Neural cell (in vitro differentiated cells): Measurements from ENCODE around the gene TTC31. TPM values are rescaled to one million over a fixed set of nuclear protein-coding genes. Genes with fewer than 3 reads are reported as not detected.
"Not testable (repeated sequence)": the region's sequence is repeated elsewhere in the genome, so short reads cannot be mapped to it uniquely, and the experiment has no call there.

ENCODE experiments used
- H2AFZ ChIP-seq: fragments of 200-600, 300-800 bp; sonication (generic), shearing (Covaris generic); 2 replicates; pipeline ENCODE4 v1.6.0; 2014; ENCODE audit warnings: low read depth, mild to moderate bottlenecking, antibody characterized with exemption, low read length, moderate library complexity
- H3F3A ChIP-seq: fragments of 200-600 bp; shearing (Covaris generic); 2 replicates; pipeline ENCODE4 v1.6.1; 2016; ENCODE audit warnings: mild to moderate bottlenecking, moderate library complexity, mixed read lengths, antibody characterized with exemption, low read length; ENCODE audit not compliant: insufficient read depth, poor library complexity, severe bottlenecking
- H3K27ac ChIP-seq: fragments of 200-600, 300-800 bp; sonication (generic), shearing (Covaris generic); 2 replicates; pipeline ENCODE4 v1.5.1; 2014; ENCODE audit warnings: mild to moderate bottlenecking, low read length, moderate library complexity
- H3K27me3 ChIP-seq: fragments of 300-800, 200-600 bp; sonication (generic), shearing (Covaris generic); 2 replicates; pipeline ENCODE4 v1.6.0; 2014; ENCODE audit warnings: mild to moderate bottlenecking, low read depth, low read length, moderate library complexity; ENCODE audit not compliant: insufficient read depth
- H3K36me3 ChIP-seq: fragments of 300-800, 200-600 bp; sonication (generic), shearing (Covaris generic); 2 replicates; pipeline ENCODE4 v1.5.1; 2014; ENCODE audit warnings: mild to moderate bottlenecking, antibody characterized with exemption, low read length, moderate library complexity; ENCODE audit not compliant: insufficient read depth
- H3K4me2 ChIP-seq: fragments of 300-800, 200-600 bp; sonication (generic), shearing (Covaris generic); 2 replicates; pipeline ENCODE4 v1.6.0; 2014; ENCODE audit warnings: mild to moderate bottlenecking, low read length
- H3K4me3 ChIP-seq: fragments of 300-800, 200-600 bp; sonication (generic), shearing (Covaris generic); 2 replicates; pipeline ENCODE4 v1.5.1; 2014; ENCODE audit warnings: mild to moderate bottlenecking, low read length, moderate library complexity
- H3K79me2 ChIP-seq: fragments of 200-600 bp; shearing (Covaris generic); replicated peaks from 2 replicates; pipeline ENCODE4 v1.6.0; 2014; ENCODE audit warnings: mild to moderate bottlenecking, low read length, moderate library complexity; ENCODE audit not compliant: insufficient read depth
- H3K9ac ChIP-seq: fragments of 300-800, 200-600 bp; sonication (generic), shearing (Covaris generic); 2 replicates; pipeline ENCODE4 v1.6.1; 2016; ENCODE audit warnings: mild to moderate bottlenecking, low read length, mixed read lengths
- H3K9me2 ChIP-seq: fragments of 200-600 bp; shearing (Covaris generic); 2 replicates; pipeline ENCODE4 v1.6.1; 2016; ENCODE audit warnings: mild to moderate bottlenecking, low read length, mixed read lengths; ENCODE audit not compliant: insufficient read depth
- H3K9me3 ChIP-seq: fragments of 200-600, 300-800 bp; sonication (generic), shearing (Covaris generic); 2 replicates; pipeline ENCODE4 v1.6.1; 2016; ENCODE audit warnings: mild to moderate bottlenecking, mixed run types, low read length, moderate library complexity, mixed read lengths
- H4K20me1 ChIP-seq: fragments of 200-600 bp; shearing (Covaris generic); 2 replicates; pipeline ENCODE4 v1.6.1; 2016; ENCODE audit warnings: mild to moderate bottlenecking, mixed run types; ENCODE audit not compliant: insufficient read depth
- EP300 ChIP-seq: fragments of 450-650 bp; conservative IDR thresholded peaks from 2 replicates; pipeline ENCODE4 v1.6.1; 2014; ENCODE audit warnings: antibody characterized with exemption, mild to moderate bottlenecking, moderate library complexity; ENCODE audit not compliant: poor library complexity, severe bottlenecking
- EZH2 ChIP-seq: fragments of 200-600, 300-800 bp; shearing (Covaris generic), sonication (generic); IDR thresholded peaks from 2 replicates; pipeline ENCODE4 v1.6.1; 2014; ENCODE audit warnings: antibody characterized with exemption, low read length, borderline replicate concordance, mild to moderate bottlenecking; ENCODE audit not compliant: insufficient read depth, poor library complexity, severe bottlenecking
- MXI1 ChIP-seq: fragments of 450-650 bp; conservative IDR thresholded peaks from 2 replicates; pipeline ENCODE4 v1.6.1; 2014; ENCODE audit warnings: antibody characterized with exemption, mild to moderate bottlenecking; ENCODE audit not compliant: poor library complexity, severe bottlenecking
- POLR2AphosphoS5 ChIP-seq: IDR thresholded peaks from 2 replicates; pipeline ENCODE4 v1.6.1; 2012
- RAD21 ChIP-seq: fragments of 450-650 bp; conservative IDR thresholded peaks from 2 replicates; pipeline ENCODE4 v1.6.1; 2014; ENCODE audit warnings: antibody characterized with exemption, mild to moderate bottlenecking, moderate library complexity
- SMC3 ChIP-seq: fragments of 450-650 bp; conservative IDR thresholded peaks from 2 replicates; pipeline ENCODE4 v1.6.1; 2014; ENCODE audit warnings: antibody characterized with exemption, mild to moderate bottlenecking, moderate library complexity; ENCODE audit not compliant: poor library complexity
- TAF1 ChIP-seq: IDR thresholded peaks from 2 replicates; pipeline ENCODE4 v1.6.1; 2012; ENCODE audit warnings: low read depth
- polyA plus RNA-seq: library from polyadenylated mRNA; depleted of rRNA; stranded (reverse); fragments of >200 nt; gene quantifications from 2 replicates; pipeline ENCODE4 v1.2.3, GENCODE V29; 2014
- TF ChIP-seq, protein P1 (sequence below): IDR thresholded peaks from 2 replicates; pipeline ENCODE4 v1.6.1; 2012; ENCODE audit warnings: borderline replicate concordance
- TF ChIP-seq, protein P2 (sequence below): fragments of 450-650 bp; IDR thresholded peaks from 2 replicates; pipeline ENCODE4 v1.5.1; 2014; ENCODE audit warnings: antibody characterized with exemption, mild to moderate bottlenecking, moderate library complexity; ENCODE audit not compliant: poor library complexity, severe bottlenecking

Gene TTC31
- polyA plus RNA-seq, 1 donor from 2014 or later: 11.0 TPM

DNA sequence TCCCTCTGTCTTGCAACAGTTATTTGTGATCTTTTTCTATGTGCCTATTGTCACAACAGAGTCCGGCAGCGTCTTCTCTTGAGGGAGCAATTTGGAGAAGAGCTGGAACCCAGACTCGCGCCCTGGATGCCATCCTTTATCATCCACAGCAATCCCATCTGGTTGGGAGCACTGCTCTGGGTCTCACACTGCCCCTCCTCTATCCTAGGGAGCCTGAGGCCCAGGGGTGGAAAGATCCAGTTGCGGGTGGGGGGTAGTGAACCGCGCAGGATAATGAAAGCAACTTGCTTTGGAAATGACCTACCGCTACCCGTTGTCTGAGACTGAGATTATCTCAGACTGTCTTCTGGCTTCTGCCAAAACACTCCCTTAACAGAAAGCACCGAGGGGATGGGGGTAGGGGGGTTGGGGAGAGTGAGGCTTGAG, 23.9 kb upstream of the TTC31 start:
- Histone ChIP-seq H3K4me2 (peak overlapping the region; percentile 97), H3K79me2 (peaks cover 12% of the 10 kb centered on the region), H3K4me3 (peak overlapping the region; percentile 99), H3K9ac (peak overlapping the region; percentile 91), H4K20me1 (no peaks in the 10 kb centered on the region), H3K27ac (peak overlapping the region; percentile 81), H2AFZ (no peak overlapping the region), H3K27me3 (no peaks in the 10 kb centered on the region), H3K9me3 (no peaks in the 10 kb centered on the region), H3K36me3 (no peaks in the 10 kb centered on the region), H3F3A (no peaks in the 10 kb centered on the region), H3K9me2 (no peaks in the 10 kb centered on the region)
- TF ChIP-seq RAD21: no peak
- no peak for TF ChIP-seq TAF1
- TF ChIP-seq, protein P1, sequence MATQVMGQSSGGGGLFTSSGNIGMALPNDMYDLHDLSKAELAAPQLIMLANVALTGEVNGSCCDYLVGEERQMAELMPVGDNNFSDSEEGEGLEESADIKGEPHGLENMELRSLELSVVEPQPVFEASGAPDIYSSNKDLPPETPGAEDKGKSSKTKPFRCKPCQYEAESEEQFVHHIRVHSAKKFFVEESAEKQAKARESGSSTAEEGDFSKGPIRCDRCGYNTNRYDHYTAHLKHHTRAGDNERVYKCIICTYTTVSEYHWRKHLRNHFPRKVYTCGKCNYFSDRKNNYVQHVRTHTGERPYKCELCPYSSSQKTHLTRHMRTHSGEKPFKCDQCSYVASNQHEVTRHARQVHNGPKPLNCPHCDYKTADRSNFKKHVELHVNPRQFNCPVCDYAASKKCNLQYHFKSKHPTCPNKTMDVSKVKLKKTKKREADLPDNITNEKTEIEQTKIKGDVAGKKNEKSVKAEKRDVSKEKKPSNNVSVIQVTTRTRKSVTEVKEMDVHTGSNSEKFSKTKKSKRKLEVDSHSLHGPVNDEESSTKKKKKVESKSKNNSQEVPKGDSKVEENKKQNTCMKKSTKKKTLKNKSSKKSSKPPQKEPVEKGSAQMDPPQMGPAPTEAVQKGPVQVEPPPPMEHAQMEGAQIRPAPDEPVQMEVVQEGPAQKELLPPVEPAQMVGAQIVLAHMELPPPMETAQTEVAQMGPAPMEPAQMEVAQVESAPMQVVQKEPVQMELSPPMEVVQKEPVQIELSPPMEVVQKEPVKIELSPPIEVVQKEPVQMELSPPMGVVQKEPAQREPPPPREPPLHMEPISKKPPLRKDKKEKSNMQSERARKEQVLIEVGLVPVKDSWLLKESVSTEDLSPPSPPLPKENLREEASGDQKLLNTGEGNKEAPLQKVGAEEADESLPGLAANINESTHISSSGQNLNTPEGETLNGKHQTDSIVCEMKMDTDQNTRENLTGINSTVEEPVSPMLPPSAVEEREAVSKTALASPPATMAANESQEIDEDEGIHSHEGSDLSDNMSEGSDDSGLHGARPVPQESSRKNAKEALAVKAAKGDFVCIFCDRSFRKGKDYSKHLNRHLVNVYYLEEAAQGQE: no peak
- TF ChIP-seq POLR2AphosphoS5: no peak
- TF ChIP-seq, protein P2, sequence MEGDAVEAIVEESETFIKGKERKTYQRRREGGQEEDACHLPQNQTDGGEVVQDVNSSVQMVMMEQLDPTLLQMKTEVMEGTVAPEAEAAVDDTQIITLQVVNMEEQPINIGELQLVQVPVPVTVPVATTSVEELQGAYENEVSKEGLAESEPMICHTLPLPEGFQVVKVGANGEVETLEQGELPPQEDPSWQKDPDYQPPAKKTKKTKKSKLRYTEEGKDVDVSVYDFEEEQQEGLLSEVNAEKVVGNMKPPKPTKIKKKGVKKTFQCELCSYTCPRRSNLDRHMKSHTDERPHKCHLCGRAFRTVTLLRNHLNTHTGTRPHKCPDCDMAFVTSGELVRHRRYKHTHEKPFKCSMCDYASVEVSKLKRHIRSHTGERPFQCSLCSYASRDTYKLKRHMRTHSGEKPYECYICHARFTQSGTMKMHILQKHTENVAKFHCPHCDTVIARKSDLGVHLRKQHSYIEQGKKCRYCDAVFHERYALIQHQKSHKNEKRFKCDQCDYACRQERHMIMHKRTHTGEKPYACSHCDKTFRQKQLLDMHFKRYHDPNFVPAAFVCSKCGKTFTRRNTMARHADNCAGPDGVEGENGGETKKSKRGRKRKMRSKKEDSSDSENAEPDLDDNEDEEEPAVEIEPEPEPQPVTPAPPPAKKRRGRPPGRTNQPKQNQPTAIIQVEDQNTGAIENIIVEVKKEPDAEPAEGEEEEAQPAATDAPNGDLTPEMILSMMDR: no peak
- TF ChIP-seq EZH2: no peak
- TF ChIP-seq SMC3: no peak
- no peak for TF ChIP-seq EP300
- no peak for TF ChIP-seq MXI1

- H3K4me2 ChIP-seq: peak overlapping the region; percentile 21
- H4K20me1 ChIP-seq, H3K36me3 ChIP-seq, H3K9me2 ChIP-seq, H2AFZ ChIP-seq, H3K27me3 ChIP-seq, H3F3A ChIP-seq, H3K9me3 ChIP-seq, H3K27ac ChIP-seq: not testable (repeated sequence)
- H3K4me3 ChIP-seq: peak overlapping the region; percentile 99
- peak overlapping the region; percentile 91 for H3K9ac ChIP-seq
- H3K79me2 ChIP-seq: peaks cover 18% of the 10 kb centered on the region
Measured at GRCh38 chr2:74459503-74460118, 23.3 kb upstream of the TTC31 start.

DNA sequence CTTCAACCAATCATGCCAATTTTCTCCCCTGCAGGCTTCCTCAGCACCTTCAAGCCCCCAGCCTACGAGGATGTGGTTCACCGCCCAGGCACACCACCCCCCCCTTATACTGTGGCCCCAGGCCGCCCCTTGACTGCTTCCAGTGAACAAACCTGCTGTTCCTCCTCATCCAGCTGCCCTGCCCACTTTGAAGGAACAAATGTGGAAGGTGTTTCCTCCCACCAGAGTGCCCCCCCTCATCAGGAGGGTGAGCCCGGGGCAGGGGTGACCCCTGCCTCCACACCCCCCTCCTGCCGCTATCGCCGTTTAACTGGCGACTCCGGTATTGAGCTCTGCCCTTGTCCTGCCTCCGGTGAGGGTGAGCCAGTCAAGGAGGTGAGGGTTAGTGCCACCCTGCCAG, 22.7 kb upstream of the TTC31 start:
- H4K20me1 ChIP-seq, H3F3A ChIP-seq, H3K9ac ChIP-seq, H3K27ac ChIP-seq, H3K9me2 ChIP-seq, H2AFZ ChIP-seq, H3K4me2 ChIP-seq, H3K4me3 ChIP-seq, H3K9me3 ChIP-seq, H3K36me3 ChIP-seq, H3K27me3 ChIP-seq: not testable (repeated sequence)
- peaks cover 18% of the 10 kb centered on the region for H3K79me2 ChIP-seq
